ENCODE data around the gene GARIN1A. TPM values are rescaled to one million over a fixed set of nuclear protein-coding genes. Genes with fewer than 3 reads are reported as not detected.

Gene GARIN1A
- total and polyA plus RNA-seq, 10 of the 15 experiments (the other 5 are each of a cell fraction or from before 2014, with no cell fraction given), result 0.04 to 0.43 (median 0.23) TPM; not detected in 1

DNA sequence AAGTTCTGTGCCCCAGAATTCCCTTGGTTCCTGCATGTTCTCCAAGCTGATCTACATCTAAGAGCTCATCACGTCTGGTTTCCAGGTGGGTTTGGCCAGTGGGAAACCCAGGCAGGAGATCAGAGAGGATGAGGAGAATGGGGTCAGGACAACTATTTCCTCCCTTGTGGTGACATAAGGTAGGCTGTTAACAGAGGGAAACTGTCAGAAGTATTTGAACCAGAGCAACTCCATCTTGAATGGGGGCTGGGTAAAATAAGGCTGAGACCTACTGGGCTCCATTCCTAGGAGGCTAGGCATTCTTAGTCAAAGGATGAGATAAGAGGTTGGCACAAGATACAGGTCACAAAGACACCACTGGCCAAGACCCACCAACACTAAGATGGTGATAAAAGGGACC is 19.1 kb downstream of the GARIN1A start:
- in situ Hi-C loops (cut with MboI), result no loop called here
- whole genome bisulfite sequencing (ENCODE audit: insufficient coverage, insufficient replicate concordance, low lambda C conversion rate, missing lambda C conversion rate), result 80% methylated on average over 1 of the region's 1 CpG
- Histone ChIP-seq H2AFZ (ENCODE audit: control insufficient read depth, low read depth, low read length) (no peak overlapping the region), H4K20me1 (ENCODE audit: control insufficient read depth, insufficient read depth) (no peaks in the 10 kb centered on the region), H3K36me3 (ENCODE audit: control insufficient read depth in 2 of 2, insufficient read depth in 2 of 2, low read length in 1 of 2) (no peaks in the 10 kb centered on the region), H3K79me2 (ENCODE audit: control insufficient read depth, insufficient read depth, low read length) (no peaks in the 10 kb centered on the region), H3K9ac (ENCODE audit: control insufficient read depth, insufficient read depth, low read length) (no peak overlapping the region), H3K4me3 (no peak overlapping the region), H3K4me2 (ENCODE audit: control insufficient read depth, insufficient read depth) (no peak overlapping the region), H3K4me1 (ENCODE audit: control insufficient read depth, insufficient read depth, low read length) (no peaks in the 10 kb centered on the region), H3K27me3 (replicated peaks in 1 of 2; ENCODE audit: control insufficient read depth in 2 of 2, insufficient read depth in 2 of 2, low read length in 1 of 2) (no peaks in the 10 kb centered on the region; a peak in 2 of 4 replicates), H3K9me3 (replicated peaks; ENCODE audit: control insufficient read depth, insufficient read depth, low read length) (no peaks in the 10 kb centered on the region), H3K27ac (ENCODE audit: control insufficient read depth, insufficient read depth) (no peak overlapping the region)
- no peak for DNase-seq (ENCODE audit: low read depth, low spot score)
- POLR2A ChIA-PET, result interaction anchor here (0.6 kb wide), 1 partner anchor 557 kb away, joined by 3 read pairs; no protein-coding TSS in a partner anchor
- CTCF ChIA-PET, result no interaction called here
- no TSS peak for BruUV-seq (replicated peaks)
- no peak for ATAC-seq
- FAIRE-seq, result no peak
- SMC1A ChIA-PET (ENCODE audit: uncharacterized antibody, unreplicated experiment), result no interaction called here
- intact Hi-C loops (cut with micrococcal nuclease; ENCODE audit: unreplicated experiment), result no loop called here
- RAD21 ChIA-PET (ENCODE audit: unreplicated experiment), result interaction anchor here (1.7 kb wide), 1 partner anchor 13 kb away, joined by 3 read pairs; no protein-coding TSS in a partner anchor
- no peak for TF ChIP-seq ZNF384 (IDR thresholded peaks at IDR 0.05; ENCODE audit: borderline replicate concordance, low read depth, low read length)

DNA sequence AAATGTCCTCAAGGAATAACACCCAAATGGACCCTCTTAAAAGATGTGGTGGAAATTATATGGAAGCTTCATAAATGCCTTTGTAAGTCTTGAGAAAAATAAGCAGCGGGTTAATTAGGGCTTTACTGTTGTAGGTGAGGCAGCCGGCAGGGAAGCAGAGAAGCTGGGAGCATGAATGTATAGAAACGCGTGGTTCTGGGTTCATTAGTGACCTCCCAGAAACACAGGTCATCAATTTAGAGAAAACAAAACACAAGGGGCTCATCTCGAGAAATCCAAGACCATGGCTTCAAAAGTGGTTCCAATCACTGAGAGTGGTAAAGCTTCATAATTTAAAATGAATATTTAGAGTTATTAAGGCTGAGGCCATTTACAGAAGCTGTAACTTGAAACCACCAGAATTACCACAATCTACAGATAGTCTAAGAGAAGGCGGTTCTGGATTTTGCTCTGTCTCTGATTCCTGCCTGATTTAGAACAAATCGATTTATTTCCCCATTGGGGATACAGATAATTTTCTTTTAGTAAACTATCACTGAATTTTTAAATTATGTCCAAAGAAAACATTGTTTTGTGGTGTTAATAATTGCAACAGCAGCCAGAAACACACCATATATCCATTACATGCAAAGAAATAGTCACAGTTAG is 20.7 kb downstream of the GARIN1A start:
- POLR2A ChIA-PET, result interaction anchor here (1.4 kb wide), 1 partner anchor 11 kb away, joined by 6 read pairs; no protein-coding TSS in a partner anchor
- FAIRE-seq (no peak), ATAC-seq (no peak), DNase-seq (ENCODE audit: low read depth, low spot score) (no peak)
- CTCF ChIA-PET, result interaction anchor here (1.1 kb wide), 1 partner anchor 11 kb away, joined by 4 read pairs; no protein-coding TSS in a partner anchor
- SMC1A ChIA-PET (ENCODE audit: uncharacterized antibody, unreplicated experiment), result interaction anchor here (1.0 to 1.1 kb wide), 2 partner anchors 11 to 127 kb away, joined by 3 to 5 read pairs; no protein-coding TSS in a partner anchor
- RAD21 ChIA-PET (ENCODE audit: unreplicated experiment), result interaction anchor here (1.7 kb wide), 1 partner anchor 15 kb away, joined by 3 read pairs; no protein-coding TSS in a partner anchor
- in situ Hi-C loops (cut with MboI), result no loop called here
- Histone ChIP-seq H3K4me1 (ENCODE audit: control insufficient read depth, insufficient read depth, low read length) (no peaks in the 10 kb centered on the region), H3K27ac (ENCODE audit: control insufficient read depth, insufficient read depth) (no peak overlapping the region), H3K4me2 (ENCODE audit: control insufficient read depth, insufficient read depth) (no peak overlapping the region), H4K20me1 (ENCODE audit: control insufficient read depth, insufficient read depth) (no peaks in the 10 kb centered on the region), H3K36me3 (ENCODE audit: control insufficient read depth in 2 of 2, insufficient read depth in 2 of 2, low read length in 1 of 2) (no peaks in the 10 kb centered on the region), H3K9ac (ENCODE audit: control insufficient read depth, insufficient read depth, low read length) (no peak overlapping the region), H3K9me3 (replicated peaks; ENCODE audit: control insufficient read depth, insufficient read depth, low read length) (no peaks in the 10 kb centered on the region), H2AFZ (ENCODE audit: control insufficient read depth, low read depth, low read length) (no peak overlapping the region), H3K27me3 (replicated peaks in 1 of 2; ENCODE audit: control insufficient read depth in 2 of 2, insufficient read depth in 2 of 2, low read length in 1 of 2) (peaks cover 0 to 8% of the 10 kb centered on the region in 2 experiments), H3K4me3 (no peak overlapping the region), H3K79me2 (ENCODE audit: control insufficient read depth, insufficient read depth, low read length) (no peaks in the 10 kb centered on the region)
- no peak for TF ChIP-seq RUNX3 (IDR thresholded peaks at IDR 0.05; ENCODE audit: low read length)
- TF ChIP-seq, protein P1, sequence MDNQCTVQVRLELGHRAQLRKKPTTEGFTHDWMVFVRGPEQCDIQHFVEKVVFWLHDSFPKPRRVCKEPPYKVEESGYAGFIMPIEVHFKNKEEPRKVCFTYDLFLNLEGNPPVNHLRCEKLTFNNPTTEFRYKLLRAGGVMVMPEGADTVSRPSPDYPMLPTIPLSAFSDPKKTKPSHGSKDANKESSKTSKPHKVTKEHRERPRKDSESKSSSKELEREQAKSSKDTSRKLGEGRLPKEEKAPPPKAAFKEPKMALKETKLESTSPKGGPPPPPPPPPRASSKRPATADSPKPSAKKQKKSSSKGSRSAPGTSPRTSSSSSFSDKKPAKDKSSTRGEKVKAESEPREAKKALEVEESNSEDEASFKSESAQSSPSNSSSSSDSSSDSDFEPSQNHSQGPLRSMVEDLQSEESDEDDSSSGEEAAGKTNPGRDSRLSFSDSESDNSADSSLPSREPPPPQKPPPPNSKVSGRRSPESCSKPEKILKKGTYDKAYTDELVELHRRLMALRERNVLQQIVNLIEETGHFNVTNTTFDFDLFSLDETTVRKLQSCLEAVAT (IDR thresholded peaks at IDR 0.05), result no peak
- TF ChIP-seq ZSCAN29 (IDR thresholded peaks at IDR 0.05), result no peak
- TF ChIP-seq, protein P2, sequence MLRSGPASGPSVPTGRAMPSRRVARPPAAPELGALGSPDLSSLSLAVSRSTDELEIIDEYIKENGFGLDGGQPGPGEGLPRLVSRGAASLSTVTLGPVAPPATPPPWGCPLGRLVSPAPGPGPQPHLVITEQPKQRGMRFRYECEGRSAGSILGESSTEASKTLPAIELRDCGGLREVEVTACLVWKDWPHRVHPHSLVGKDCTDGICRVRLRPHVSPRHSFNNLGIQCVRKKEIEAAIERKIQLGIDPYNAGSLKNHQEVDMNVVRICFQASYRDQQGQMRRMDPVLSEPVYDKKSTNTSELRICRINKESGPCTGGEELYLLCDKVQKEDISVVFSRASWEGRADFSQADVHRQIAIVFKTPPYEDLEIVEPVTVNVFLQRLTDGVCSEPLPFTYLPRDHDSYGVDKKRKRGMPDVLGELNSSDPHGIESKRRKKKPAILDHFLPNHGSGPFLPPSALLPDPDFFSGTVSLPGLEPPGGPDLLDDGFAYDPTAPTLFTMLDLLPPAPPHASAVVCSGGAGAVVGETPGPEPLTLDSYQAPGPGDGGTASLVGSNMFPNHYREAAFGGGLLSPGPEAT (IDR thresholded peaks at IDR 0.05; ENCODE audit: low read depth), result no peak
- no peak for TF ChIP-seq HDAC6 (IDR thresholded peaks at IDR 0.05; ENCODE audit: unreplicated experiment)
- no peak for TF ChIP-seq CHD2 (IDR thresholded peaks at IDR 0.05; ENCODE audit: borderline replicate concordance, low read depth, low read length)
- no peak for TF ChIP-seq MTA3 (IDR thresholded peaks at IDR 0.05; ENCODE audit: borderline replicate concordance, low read length)
- BruUV-seq (replicated peaks), result no TSS peak
- 63% methylated on average over 7 of the region's 7 CpGs for WGBS (ENCODE audit: insufficient coverage, insufficient replicate concordance, low lambda C conversion rate, missing lambda C conversion rate)
- intact Hi-C loops (cut with micrococcal nuclease; ENCODE audit: unreplicated experiment), result no loop called here

Data from GM12878 (cell line).